Vagina (tissue), 2 donors: ENCODE measurements around the gene PRUNE1. TPM values are rescaled to one million over a fixed set of nuclear protein-coding genes. Genes with fewer than 3 reads are reported as not detected.

Experiments used
- DNase-seq, 2 donors: peaks; one replicate each; pipeline ENCODE4 v3.0.0-alpha.2; 2017; ENCODE audit errors: extremely low spot score in 2 of 2
- H3K27ac ChIP-seq: fragments of 200-600 bp; sonication (generic); one replicate; pipeline ENCODE4 v1.5.1; 2019
- H3K27me3 ChIP-seq: fragments of 200-600 bp; sonication (generic); one replicate; pipeline ENCODE4 v1.5.1; 2019
- H3K36me3 ChIP-seq, 2 donors: fragments of 200-600 bp; sonication (generic); one replicate each; pipeline ENCODE4 v1.5.1; 2017 to 2019
- H3K4me1 ChIP-seq: fragments of 200-600 bp; sonication (generic); one replicate; pipeline ENCODE4 v1.5.1; 2019
- H3K4me3 ChIP-seq, 2 donors: fragments of 200-600 bp; sonication (generic); 1 replicate in 1 of 2; 2 replicates in 1 of 2; pipeline ENCODE4 v1.5.1; 2016 to 2019
- H3K9me3 ChIP-seq: fragments of 200-600 bp; sonication (generic); one replicate; pipeline ENCODE4 v1.5.1; 2019
- CTCF ChIP-seq, 3 experiments: fragments of 450-650 bp in 2 of 3; fragments of 200-600 bp in 1 of 3; sonication (generic) in 1 of 3; IDR thresholded peaks; one replicate each; pipeline ENCODE4 v1.5.1; 2017 to 2019; ENCODE audit warnings: antibody characterized with exemption in 3 of 3, mild to moderate bottlenecking in 2 of 3, moderate library complexity in 2 of 3
- POLR2A ChIP-seq, 2 donors: fragments of 450-650 bp; IDR thresholded peaks; one replicate each; pipeline ENCODE4 v1.6.1; 2017; ENCODE audit warnings: antibody characterized with exemption in 2 of 2, mild to moderate bottlenecking in 2 of 2, moderate library complexity in 2 of 2
- POLR2AphosphoS5 ChIP-seq, 2 donors: sonication (generic); formaldehyde crosslinking; IDR thresholded peaks; one replicate each; pipeline ENCODE4 v1.9.0; 2017; ENCODE audit warnings: antibody characterized with exemption in 2 of 2, mild to moderate bottlenecking in 2 of 2, low read depth in 1 of 2; ENCODE audit not compliant: insufficient read depth in 1 of 2
- intact Hi-C: fragments of 100-400 bp; cut with DNase I; formaldehyde crosslinking; loops from one replicate; pipeline ENCODE4 v1.15.1; 2023
- total RNA-seq: library from RNA; depleted of rRNA; stranded (reverse); fragments of >200 nt; gene quantifications from one replicate; pipeline ENCODE4 v1.2.3, GENCODE V29; 2016

PRUNE1 gene
- total RNA-seq, 1 donor from 2014 or later: 25.5 TPM

- peaks cover 58% of the 10 kb centered on the region for H3K4me1 ChIP-seq
- no peaks in the 10 kb centered on the region for H3K9me3 ChIP-seq
- H3K27me3 ChIP-seq: no peaks in the 10 kb centered on the region
- peaks cover 0 to 5% of the 10 kb centered on the region in 2 donors for H3K36me3 ChIP-seq
- H3K4me3 ChIP-seq: peak overlapping the region; percentile 67 to 97
- no peak for DNase-seq
- no peak for TF ChIP-seq POLR2AphosphoS5 (IDR thresholded peaks at IDR 0.05; ENCODE audit: insufficient read depth in 1 of 2, low read depth in 1 of 2)
- TF ChIP-seq POLR2A (IDR thresholded peaks at IDR 0.05): no peak
- TF ChIP-seq CTCF (IDR thresholded peaks at IDR 0.05): no peak
- intact Hi-C loops: no loop called here
- H3K27ac ChIP-seq: peak overlapping the region; percentile 96
Observed at GRCh38 chr1:150973258-150973835, 34.9 kb upstream of the PRUNE1 start.

- intact Hi-C loops: no loop called here
- no peaks in the 10 kb centered on the region for H3K9me3 ChIP-seq
- H3K27ac ChIP-seq: peak overlapping the region; percentile 96
- TF ChIP-seq POLR2A (IDR thresholded peaks at IDR 0.05) (no peak), POLR2AphosphoS5 (IDR thresholded peaks at IDR 0.05; ENCODE audit: insufficient read depth in 1 of 2, low read depth in 1 of 2) (peak in 1 of 2 donors; percentile 53), CTCF (IDR thresholded peaks at IDR 0.05) (no peak)
- H3K27me3 ChIP-seq: no peaks in the 10 kb centered on the region
- H3K36me3 ChIP-seq: no peaks in the 10 kb centered on the region
- H3K4me3 ChIP-seq: peak overlapping the region; percentile 67 to 97
- H3K4me1 ChIP-seq: peaks cover 60% of the 10 kb centered on the region
- no peak for DNase-seq
Observed at GRCh38 chr1:150973836-150974579, 34.2 kb upstream of the PRUNE1 start.

DNA sequence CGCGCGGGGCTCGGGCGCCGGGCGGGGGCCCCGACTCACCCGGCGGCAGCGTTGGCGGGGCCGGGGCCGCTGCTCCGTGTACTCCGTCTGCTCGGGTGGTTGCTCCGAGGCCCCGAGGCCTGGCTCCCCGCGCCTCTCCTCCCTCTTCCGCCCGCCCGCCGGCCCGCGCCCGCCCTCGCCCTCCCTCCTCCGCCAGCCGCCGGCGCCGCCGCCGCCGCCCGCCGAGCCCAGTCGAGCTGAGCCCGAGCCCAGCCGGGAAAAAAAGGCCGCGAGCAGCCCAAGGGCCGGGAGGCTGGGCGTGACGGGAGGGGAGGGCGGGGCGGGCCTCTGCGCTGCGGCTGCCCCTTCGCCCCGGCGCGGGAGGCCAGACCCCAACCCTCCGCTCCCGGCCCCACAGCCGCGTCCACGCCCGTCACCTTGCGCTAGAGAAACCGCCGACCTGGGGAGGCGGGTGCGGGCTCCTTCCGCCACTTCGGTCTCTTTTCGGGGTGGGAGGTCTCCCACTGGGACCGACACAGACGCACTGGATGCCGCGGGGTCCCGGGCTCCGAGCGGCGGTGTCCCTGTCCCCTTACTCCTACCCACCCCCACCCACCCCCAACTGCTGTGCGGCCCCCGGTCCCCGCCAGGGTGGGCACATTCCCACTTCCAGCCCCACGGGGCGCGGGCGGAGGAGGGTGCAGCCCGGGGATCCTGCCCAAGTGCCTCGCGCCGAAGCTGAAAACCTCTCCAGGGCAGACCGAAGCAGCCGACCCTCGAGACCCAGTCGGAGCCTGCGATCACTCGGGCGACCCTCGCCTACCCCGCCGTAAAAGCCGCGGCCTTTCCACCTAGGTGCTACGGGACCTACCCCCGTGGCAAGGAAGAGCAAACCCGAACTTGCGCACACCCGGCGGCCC lies 33.4 kb upstream of the PRUNE1 start, which contains the start of gene CERS2:
Gene CERS2, minus strand, starts transcription at position 256 of the 899 bp plus-strand sequence. CDS start 5,745 bp downstream, outside the sequence.
- peak within 1 kb of the TSS; percentile 67 to 97 for H3K4me3 ChIP-seq
- no peak for TF ChIP-seq CTCF (IDR thresholded peaks at IDR 0.05)
- peak in 1 of 2 donors; percentile 38 for TF ChIP-seq POLR2A (IDR thresholded peaks at IDR 0.05)
- no peak for DNase-seq
- no peaks in the 10 kb centered on the region for H3K36me3 ChIP-seq
- no peaks in the 10 kb centered on the region for H3K9me3 ChIP-seq
- no peaks in the 10 kb centered on the region for H3K27me3 ChIP-seq
- H3K27ac ChIP-seq: peak within 1 kb of the TSS; percentile 96
- peaks cover 60% of the 10 kb centered on the region for H3K4me1 ChIP-seq
- intact Hi-C loops: no loop called here

GRCh38 chr1:150976401-150976821 lies 31.8 kb upstream of the PRUNE1 start:
- Histone ChIP-seq H3K27ac (peak overlapping the region; percentile 64), H3K9me3 (no peaks in the 10 kb centered on the region), H3K4me1 (peaks cover 47% of the 10 kb centered on the region), H3K27me3 (no peaks in the 10 kb centered on the region), H3K4me3 (no peak overlapping the region), H3K36me3 (no peaks in the 10 kb centered on the region)
- TF ChIP-seq POLR2A (IDR thresholded peaks at IDR 0.05) (no peak), POLR2AphosphoS5 (IDR thresholded peaks at IDR 0.05; ENCODE audit: insufficient read depth in 1 of 2, low read depth in 1 of 2) (no peak), CTCF (IDR thresholded peaks at IDR 0.05) (no peak)
- intact Hi-C loops: no loop called here
- DNase-seq: no peak
